B cell (primary cell): ENCODE results near the gene GPR146. TPM values are rescaled to one million over a fixed set of nuclear protein-coding genes. Genes with fewer than 3 reads are reported as not detected.

Source experiments
- ATAC-seq: fragments of 200-7000 bp; cut with Tn5 transposase; one replicate; pipeline ENCODE4 v1.10.0; 2021; ENCODE audit warnings: low read depth, mild to moderate bottlenecking, moderate number of reproducible peaks, moderate library complexity
- CTCF ChIA-PET: fragments of 350-600 bp; sonication (Branson Sonifier 250); formaldehyde crosslinking; loops from one replicate; lab custom pipeline; 2021; ENCODE audit warnings: antibody characterized with exemption, inconsistent platforms; lab: Charles Lee
- POLR2A ChIA-PET: fragments of 350-600 bp; sonication (Branson Sonifier 250); formaldehyde crosslinking; loops from one replicate; lab custom pipeline; 2021; ENCODE audit warnings: antibody characterized with exemption; lab: Charles Lee
- DNase-seq: peaks from one replicate; pipeline ENCODE4 v3.0.0; 2013
- H2AFZ ChIP-seq: 2 replicates; pipeline ENCODE4 v1.6.1; 2012; ENCODE audit warnings: mild to moderate bottlenecking, low read depth, low read length; ENCODE audit not compliant: insufficient read depth, poor library complexity, severe bottlenecking
- H3K27ac ChIP-seq, 2 donors: 1 replicate in 1 of 2; 2 replicates in 1 of 2; pipeline ENCODE4 v1.5.1; 2012 to 2013; ENCODE audit warnings: low read length in 2 of 2, mild to moderate bottlenecking in 2 of 2, moderate library complexity in 1 of 2
- H3K27me3 ChIP-seq, 4 experiments: fragments of 200-600 bp in 1 of 4; sonication (generic) in 1 of 4; replicated peaks in 1 of 4; 1 replicate in 2 of 4; 2 replicates in 2 of 4; pipeline versions ENCODE4 v1.6.1 to v1.7.0; 2013 to 2016; ENCODE audit warnings: low read length in 3 of 4, mild to moderate bottlenecking in 2 of 4, mixed read lengths in 1 of 4, moderate library complexity in 1 of 4; ENCODE audit not compliant: insufficient read depth in 4 of 4, control insufficient read depth in 3 of 4; ENCODE audit errors: control extremely low read depth in 1 of 4
- H3K36me3 ChIP-seq, 2 experiments: replicated peaks in 1 of 2; 1 replicate in 1 of 2; 2 replicates in 1 of 2; pipeline versions ENCODE4 v1.6.1 to v1.7.1; 2013; ENCODE audit warnings: low read length in 1 of 2; ENCODE audit not compliant: insufficient read depth in 2 of 2, control insufficient read depth in 1 of 2; ENCODE audit errors: control extremely low read depth in 1 of 2, extremely low read depth in 1 of 2
- H3K4me1 ChIP-seq, 2 donors: fragments of 200-600 bp in 1 of 2; sonication (generic) in 1 of 2; 1 replicate in 1 of 2; 2 replicates in 1 of 2; pipeline versions ENCODE4 v1.5.1 to v1.6.1; 2013 to 2017; ENCODE audit warnings: low read length in 2 of 2; ENCODE audit not compliant: control insufficient read depth in 2 of 2, insufficient read depth in 2 of 2
- H3K4me2 ChIP-seq: replicated peaks from 2 replicates; pipeline ENCODE3; 2012; ENCODE audit warnings: mild to moderate bottlenecking, low read depth, low read length; ENCODE audit not compliant: poor library complexity, severe bottlenecking
- H3K4me3 ChIP-seq, 5 experiments: fragments of 200-600 bp in 1 of 5; sonication (generic) in 1 of 5; 1 replicate in 3 of 5; 2 replicates in 2 of 5; pipeline versions ENCODE4 v1.5.1 to v1.7.0; 2011 to 2016; ENCODE audit warnings: low read length in 4 of 5, mild to moderate bottlenecking in 4 of 5, low read depth in 2 of 5, control low read depth in 1 of 5, moderate library complexity in 1 of 5; ENCODE audit not compliant: insufficient read depth in 1 of 5; ENCODE audit errors: control extremely low read depth in 1 of 5, extremely low read depth in 1 of 5
- H3K79me2 ChIP-seq: fragments of 200-600 bp; sonication (generic); one replicate; pipeline ENCODE4 v1.6.0; 2016; ENCODE audit warnings: low read length; ENCODE audit not compliant: control insufficient read depth, insufficient read depth
- H3K9ac ChIP-seq: fragments of 200-600 bp; sonication (generic); 2 replicates; pipeline ENCODE4 v1.6.1; 2017; ENCODE audit warnings: mild to moderate bottlenecking, low read length, moderate library complexity
- H3K9me3 ChIP-seq, 3 donors: one replicate each; pipeline versions ENCODE4 v1.6.1 to v1.7.1; 2013; ENCODE audit warnings: low read length in 2 of 3; ENCODE audit not compliant: control insufficient read depth in 2 of 3, insufficient read depth in 1 of 3; ENCODE audit errors: control extremely low read depth in 1 of 3
- H4K20me1 ChIP-seq: 2 replicates; pipeline ENCODE4 v1.6.0; 2012; ENCODE audit warnings: mild to moderate bottlenecking, low read length; ENCODE audit not compliant: insufficient read depth, control insufficient read depth, poor library complexity, severe bottlenecking
- H3K27ac Mint-ChIP-seq: one replicate; pipeline ENCODE4 v1.8.0; 2021; ENCODE audit warnings: mixed read lengths
- H3K27me3 Mint-ChIP-seq: one replicate; pipeline ENCODE4 v1.8.0; 2021; ENCODE audit warnings: mixed read lengths
- H3K4me1 Mint-ChIP-seq: one replicate; pipeline ENCODE4 v1.8.0; 2021; ENCODE audit warnings: mixed read lengths
- H3K4me3 Mint-ChIP-seq: one replicate; pipeline ENCODE4 v1.8.0; 2021; ENCODE audit warnings: mixed read lengths
- H3K9me3 Mint-ChIP-seq: one replicate; pipeline ENCODE4 v1.8.0; 2022; ENCODE audit warnings: mixed read lengths; ENCODE audit not compliant: insufficient read depth
- EZH2 ChIP-seq: IDR thresholded peaks from 2 replicates; pipeline ENCODE4 v1.6.1; 2012; ENCODE audit warnings: borderline replicate concordance, low read depth, mild to moderate bottlenecking, moderate library complexity, low read length; ENCODE audit not compliant: insufficient read depth, poor library complexity, severe bottlenecking
- WGBS: methylation state at CpG from one replicate; pipeline ENCODE4 v1.1.5; 2013; ENCODE audit warnings: missing lambda C conversion rate; ENCODE audit not compliant: insufficient coverage; 5-methylcytosine and 5-hydroxymethylcytosine counted together
- intact Hi-C: fragments of 100-400 bp; cut with micrococcal nuclease; formaldehyde crosslinking; loops from one replicate; pipeline ENCODE4 v1.10.0; 2022
- polyA plus RNA-seq: library from polyadenylated mRNA; depleted of rRNA; stranded (reverse); fragments of >200 nt; gene quantifications from 2 replicates; pipeline ENCODE4 v1.2.3, GENCODE V29; 2012
- total RNA-seq, 2 donors: library from RNA; stranded (reverse); fragments of 120-200 nt in 1 of 2; gene quantifications; 1 replicate in 1 of 2; 2 replicates in 1 of 2; pipeline versions ENCODE4 v1.2.3 to v1.2.4, GENCODE V29; 2013 to 2022
- TF ChIP-seq, protein P1 (sequence below): fragments of 200-600 bp; IDR thresholded peaks from one replicate; pipeline ENCODE4 v1.8.0; 2022; ENCODE audit warnings: antibody characterized with exemption, mild to moderate bottlenecking

GPR146 gene
- total and polyA plus RNA-seq, 2 donors (not counting 1 experiment from before 2014, with no cell fraction given), result 4.2 to 45.4 TPM

DNA sequence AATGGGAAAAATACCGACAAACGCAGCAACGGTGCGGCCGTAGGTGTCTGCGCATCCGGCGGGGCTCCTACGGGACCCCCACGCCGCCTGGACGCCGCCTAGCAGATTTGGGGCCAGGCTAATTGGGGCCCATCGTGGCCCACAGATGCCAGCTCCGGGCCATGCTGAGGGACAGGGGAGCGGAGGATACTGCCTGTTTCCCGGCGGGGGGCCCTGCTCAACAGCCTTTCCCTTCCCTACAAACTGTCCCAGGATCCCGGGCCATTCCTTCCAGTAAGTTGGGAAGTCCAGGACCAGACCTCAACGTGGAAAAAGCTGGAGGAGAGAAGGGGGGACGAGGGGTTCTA is 21.9 kb downstream of the GPR146 start:
- Mint-ChIP-seq H3K4me3 (no peak overlapping the region), H3K9me3 (no peaks in the 10 kb centered on the region), H3K4me1 (peaks cover 37% of the 10 kb centered on the region), H3K27me3 (peaks cover 18% of the 10 kb centered on the region), H3K27ac (no peak overlapping the region)
- Histone ChIP-seq H3K4me2 (peak overlapping the region; percentile 87), H3K4me3 (no peak overlapping the region), H3K27me3 (peaks cover 0 to 27% (median 11%) of the 10 kb centered on the region in 4 experiments), H3K4me1 (peaks cover 24 to 36% of the 10 kb centered on the region in 2 donors), H3K9me3 (peaks cover 0 to 12% (median 0%) of the 10 kb centered on the region in 3 donors), H2AFZ (no peak overlapping the region), H3K9ac (no peak overlapping the region), H3K27ac (no peak overlapping the region), H3K36me3 (no peaks in the 10 kb centered on the region), H4K20me1 (peaks cover 31% of the 10 kb centered on the region), H3K79me2 (no peaks in the 10 kb centered on the region)
- no peak for DNase-seq
- intact Hi-C loops, result loop anchor here (5.0 to 10.0 kb wide), 3 partner anchors 76 to 151 kb away; no protein-coding TSS in a partner anchor
- WGBS, result 85% methylated on average over 15 of the region's 21 CpGs
- ChIA-PET POLR2A (interaction anchor here (0.9 to 4.4 kb wide), 6 partner anchors 18 to 73 kb away, joined by 3 to 47 read pairs (median 6); no protein-coding TSS in a partner anchor), CTCF (interaction anchor here (0.8 to 16.5 kb wide), 31 partner anchors 10 to 369 kb away, joined by 3 to 496 read pairs (median 6); partner anchors contain the start of genes COX19 and GPR146)
- TF ChIP-seq, protein P1, sequence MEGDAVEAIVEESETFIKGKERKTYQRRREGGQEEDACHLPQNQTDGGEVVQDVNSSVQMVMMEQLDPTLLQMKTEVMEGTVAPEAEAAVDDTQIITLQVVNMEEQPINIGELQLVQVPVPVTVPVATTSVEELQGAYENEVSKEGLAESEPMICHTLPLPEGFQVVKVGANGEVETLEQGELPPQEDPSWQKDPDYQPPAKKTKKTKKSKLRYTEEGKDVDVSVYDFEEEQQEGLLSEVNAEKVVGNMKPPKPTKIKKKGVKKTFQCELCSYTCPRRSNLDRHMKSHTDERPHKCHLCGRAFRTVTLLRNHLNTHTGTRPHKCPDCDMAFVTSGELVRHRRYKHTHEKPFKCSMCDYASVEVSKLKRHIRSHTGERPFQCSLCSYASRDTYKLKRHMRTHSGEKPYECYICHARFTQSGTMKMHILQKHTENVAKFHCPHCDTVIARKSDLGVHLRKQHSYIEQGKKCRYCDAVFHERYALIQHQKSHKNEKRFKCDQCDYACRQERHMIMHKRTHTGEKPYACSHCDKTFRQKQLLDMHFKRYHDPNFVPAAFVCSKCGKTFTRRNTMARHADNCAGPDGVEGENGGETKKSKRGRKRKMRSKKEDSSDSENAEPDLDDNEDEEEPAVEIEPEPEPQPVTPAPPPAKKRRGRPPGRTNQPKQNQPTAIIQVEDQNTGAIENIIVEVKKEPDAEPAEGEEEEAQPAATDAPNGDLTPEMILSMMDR, result no peak
- TF ChIP-seq EZH2, result no peak
- no peak for ATAC-seq

DNA sequence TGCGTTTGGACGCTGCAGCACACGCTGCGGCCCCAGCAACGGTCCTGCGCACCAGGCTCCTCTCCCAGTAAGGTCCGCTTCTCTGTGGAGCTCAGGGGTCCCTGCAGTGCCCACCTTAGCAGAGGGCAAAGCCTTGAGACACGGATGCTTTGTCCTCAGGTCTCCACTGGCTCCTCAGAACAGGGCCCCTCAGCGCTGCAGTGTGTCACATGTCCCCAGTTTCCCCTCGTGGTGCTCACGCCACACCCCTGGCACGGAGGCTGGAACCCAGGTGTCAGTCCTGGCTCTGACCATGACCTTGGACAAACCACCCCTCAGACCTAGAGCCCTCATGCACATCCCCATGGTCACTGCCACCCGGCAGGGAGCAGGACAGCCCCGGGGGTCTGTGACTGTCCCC is 23.7 kb downstream of the GPR146 start:
- Histone ChIP-seq H3K36me3 (no peaks in the 10 kb centered on the region), H3K9ac (no peak overlapping the region), H3K9me3 (peaks cover 0 to 13% (median 0%) of the 10 kb centered on the region in 3 donors), H3K79me2 (no peaks in the 10 kb centered on the region), H2AFZ (no peak overlapping the region), H4K20me1 (peaks cover 23% of the 10 kb centered on the region), H3K4me3 (no peak overlapping the region), H3K27me3 (peaks cover 0 to 22% (median 9%) of the 10 kb centered on the region in 4 experiments), H3K4me1 (peaks cover 6 to 18% of the 10 kb centered on the region in 2 donors), H3K27ac (no peak overlapping the region), H3K4me2 (no peak overlapping the region)
- ChIA-PET POLR2A (no interaction called here), CTCF (interaction anchor here (1.1 to 16.5 kb wide), 3 partner anchors 72 to 108 kb away, joined by 3 to 496 read pairs (median 4); no protein-coding TSS in a partner anchor)
- TF ChIP-seq, protein P1, result no peak
- TF ChIP-seq EZH2, result no peak
- H3K4me1 Mint-ChIP-seq, result peaks cover 19% of the 10 kb centered on the region
- H3K4me3 Mint-ChIP-seq, result no peak overlapping the region
- no peaks in the 10 kb centered on the region for H3K9me3 Mint-ChIP-seq
- ATAC-seq, result no peak
- no peak for DNase-seq
- 90% methylated on average over 14 of the region's 14 CpGs for WGBS
- H3K27ac Mint-ChIP-seq, result no peak overlapping the region
- intact Hi-C loops, result loop anchor here (5.0 to 10.0 kb wide), 3 partner anchors 74 to 153 kb away; no protein-coding TSS in a partner anchor
- peaks cover 10% of the 10 kb centered on the region for H3K27me3 Mint-ChIP-seq
